Measurements from ENCODE around the gene SMC5.

DNA sequence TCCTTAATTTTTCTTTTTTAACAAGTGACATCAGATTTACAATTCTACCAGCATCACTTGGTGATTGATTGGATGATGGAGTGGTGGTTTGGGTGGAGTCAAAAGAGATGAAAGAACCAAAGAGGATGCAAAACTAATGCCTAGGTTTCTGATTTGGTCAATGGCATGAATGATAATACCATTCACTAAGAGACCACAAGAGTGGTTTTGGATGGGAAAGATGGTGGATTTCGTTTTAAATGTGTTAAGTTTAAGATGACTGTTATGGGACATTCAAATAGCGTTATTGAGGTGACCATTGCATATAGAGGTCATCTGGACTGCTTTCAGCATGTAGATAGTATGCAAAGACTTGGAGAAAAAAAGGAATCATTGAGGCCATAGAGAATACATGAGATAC, 3.6 kb downstream of the SMC5 start:
- TF ChIP-seq MAX (IDR thresholded peaks at IDR 0.05) (no peak), REST (IDR thresholded peaks at IDR 0.05; ENCODE audit: low read depth) (no peak), RAD21 (IDR thresholded peaks at IDR 0.05; ENCODE audit: low read depth) (no peak), TEAD4 (IDR thresholded peaks at IDR 0.05) (no peak), NFIC (IDR thresholded peaks at IDR 0.05) (no peak), EP300 (IDR thresholded peaks at IDR 0.05; ENCODE audit: borderline replicate concordance) (no peak), CEBPB (IDR thresholded peaks at IDR 0.05) (no peak), TCF12 (IDR thresholded peaks at IDR 0.05; ENCODE audit: low read depth) (no peak), CREB1 (IDR thresholded peaks at IDR 0.05; ENCODE audit: low read depth) (no peak)
- TF ChIP-seq, protein P1, sequence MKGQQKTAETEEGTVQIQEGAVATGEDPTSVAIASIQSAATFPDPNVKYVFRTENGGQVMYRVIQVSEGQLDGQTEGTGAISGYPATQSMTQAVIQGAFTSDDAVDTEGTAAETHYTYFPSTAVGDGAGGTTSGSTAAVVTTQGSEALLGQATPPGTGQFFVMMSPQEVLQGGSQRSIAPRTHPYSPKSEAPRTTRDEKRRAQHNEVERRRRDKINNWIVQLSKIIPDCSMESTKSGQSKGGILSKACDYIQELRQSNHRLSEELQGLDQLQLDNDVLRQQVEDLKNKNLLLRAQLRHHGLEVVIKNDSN (IDR thresholded peaks at IDR 0.05) = no peak

All from Ishikawa (cell line).